GM19328 (cell line): ENCODE results near the gene XCR1.
"Not testable (repeated sequence)": the region's sequence is repeated elsewhere in the genome, so short reads cannot be mapped to it uniquely, and the experiment has no call there.

Experiments
- ATAC-seq: cut with Tn5 transposase; IDR thresholded peaks from one replicate; pipeline ENCODE4 v1.9.1; 2021; ENCODE audit warnings: mild to moderate bottlenecking, moderate library complexity; ENCODE audit not compliant: unreplicated experiment

The XCR1 gene, protein sequence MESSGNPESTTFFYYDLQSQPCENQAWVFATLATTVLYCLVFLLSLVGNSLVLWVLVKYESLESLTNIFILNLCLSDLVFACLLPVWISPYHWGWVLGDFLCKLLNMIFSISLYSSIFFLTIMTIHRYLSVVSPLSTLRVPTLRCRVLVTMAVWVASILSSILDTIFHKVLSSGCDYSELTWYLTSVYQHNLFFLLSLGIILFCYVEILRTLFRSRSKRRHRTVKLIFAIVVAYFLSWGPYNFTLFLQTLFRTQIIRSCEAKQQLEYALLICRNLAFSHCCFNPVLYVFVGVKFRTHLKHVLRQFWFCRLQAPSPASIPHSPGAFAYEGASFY

DNA sequence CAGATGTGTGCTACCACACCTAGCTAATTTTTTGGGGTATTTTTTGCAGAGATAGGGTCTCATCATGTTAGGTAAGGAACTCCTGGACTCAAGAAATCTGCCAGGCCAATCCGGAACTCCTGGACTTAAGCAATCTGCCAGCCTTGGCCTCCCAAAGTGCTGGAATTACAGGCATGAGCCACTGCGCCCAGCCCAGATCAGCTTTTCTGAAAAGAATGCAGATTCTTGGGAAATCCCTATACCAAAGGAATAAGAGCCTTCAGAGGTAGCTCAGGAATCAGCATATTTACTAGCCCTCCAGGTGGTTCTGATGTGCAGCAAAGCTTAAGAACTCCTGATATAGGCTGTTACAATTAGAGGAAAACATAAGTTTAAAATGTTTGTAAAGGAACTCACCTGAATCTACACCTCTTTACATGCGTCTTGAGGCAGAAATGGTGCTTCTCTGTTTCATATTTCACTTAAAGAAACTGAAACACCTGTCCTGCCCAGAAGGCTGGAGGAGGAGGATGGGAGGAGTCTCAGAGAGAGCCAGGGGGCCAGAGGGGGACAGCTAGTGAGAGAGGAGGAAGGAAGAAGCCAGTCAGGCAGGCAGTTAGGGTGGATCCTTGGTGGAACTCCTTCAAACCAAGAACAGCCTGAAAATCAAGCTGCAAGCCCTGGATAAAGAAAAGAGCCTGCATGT, at the start of gene XCR1:
Gene XCR1 (minus strand): TSS at position 463 of the 685 bp plus-strand sequence. CDS start 5,536 bp downstream, outside the sequence.
- no peak for ATAC-seq

DNA sequence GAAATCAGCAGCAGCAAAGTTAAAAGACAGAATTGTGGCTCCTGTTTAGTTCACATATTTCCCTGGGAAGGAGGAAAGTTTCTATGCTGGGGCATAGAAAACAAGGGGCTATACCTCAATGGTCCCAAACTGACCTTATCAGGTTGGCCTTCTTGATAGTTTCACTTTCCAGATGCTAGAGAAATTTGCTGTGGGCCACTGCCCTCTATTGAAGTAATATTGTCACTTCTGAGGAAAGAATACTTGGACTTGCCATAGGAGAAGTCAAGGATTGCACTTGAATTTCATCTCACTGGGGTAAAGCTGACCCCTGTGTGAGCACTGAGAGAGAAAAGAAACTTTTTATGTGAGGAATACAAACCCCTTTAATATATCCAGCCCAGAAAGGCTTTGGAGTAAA, 49.3 kb upstream of the XCR1 start:
- no peak for ATAC-seq

DNA sequence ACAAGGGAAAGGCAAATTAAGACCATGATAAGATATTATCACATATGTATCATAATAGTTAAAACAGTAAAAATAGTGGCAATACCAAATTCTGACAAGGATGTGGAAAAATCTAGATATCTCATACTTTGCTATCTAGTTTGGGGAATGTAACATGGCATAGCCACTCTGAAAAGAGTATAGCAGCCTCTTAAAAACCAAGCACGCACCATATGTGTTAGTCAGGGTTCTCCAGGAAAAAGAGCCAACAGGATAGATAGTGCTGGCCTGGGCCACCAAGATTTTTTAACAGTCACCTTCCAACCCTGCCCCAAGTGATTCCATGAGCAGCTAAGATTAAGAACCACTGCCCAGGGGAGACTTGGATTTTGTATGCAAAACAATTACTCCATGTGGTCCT, 48.5 kb upstream of the XCR1 start:
- no peak for ATAC-seq

DNA sequence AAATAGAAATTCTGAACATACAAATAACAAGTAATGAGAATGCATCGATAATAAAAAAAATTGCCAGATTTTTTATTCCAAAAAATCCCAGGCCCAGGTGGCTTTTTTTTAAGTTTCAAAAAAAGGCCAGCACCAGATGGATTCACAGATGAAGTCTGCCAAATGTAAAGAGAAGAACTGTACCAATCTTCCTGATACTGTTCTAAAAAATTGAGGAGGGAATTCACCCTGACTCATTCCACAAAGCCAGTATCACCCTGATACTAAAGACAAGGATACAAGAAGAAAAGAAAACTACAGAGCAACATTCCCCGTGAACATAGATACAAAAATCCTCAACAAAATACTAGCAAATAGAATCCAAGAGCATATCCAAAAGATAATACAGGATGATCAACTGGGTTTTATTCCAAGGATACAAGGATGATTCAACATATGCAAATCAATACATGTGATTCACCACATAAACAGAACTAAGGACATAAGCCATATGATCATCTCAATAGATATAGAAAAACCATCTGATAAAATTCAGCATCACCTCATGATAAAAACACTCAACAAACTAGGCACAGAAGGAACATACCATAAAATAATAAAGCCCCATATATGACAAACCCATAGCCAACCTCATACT, 44.1 kb upstream of the XCR1 start:
- ATAC-seq = no peak

DNA sequence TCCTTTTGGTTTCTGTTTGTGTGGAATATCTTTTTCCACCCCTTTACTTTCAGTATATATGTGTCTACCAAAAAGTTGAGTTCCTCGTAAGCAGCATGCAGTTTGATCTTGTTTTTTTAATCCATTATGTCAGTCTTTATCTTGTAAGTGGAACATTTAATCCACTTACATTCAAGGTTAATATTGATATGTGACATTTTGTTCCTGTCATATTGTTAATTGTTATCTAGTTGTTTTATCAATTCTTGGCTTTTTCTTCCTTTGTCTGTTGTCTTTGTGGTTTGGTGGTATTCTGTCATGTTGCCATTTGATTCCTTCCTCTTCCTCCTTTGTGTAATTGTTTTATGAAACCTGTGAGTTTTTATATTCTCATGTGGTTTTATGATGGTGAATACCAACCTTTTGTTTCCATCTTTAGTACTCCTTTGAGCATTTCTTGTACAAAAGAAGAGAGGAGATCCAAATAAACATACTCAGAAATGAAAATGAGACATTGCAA, 43.4 kb upstream of the XCR1 start:
- no peak for ATAC-seq

DNA sequence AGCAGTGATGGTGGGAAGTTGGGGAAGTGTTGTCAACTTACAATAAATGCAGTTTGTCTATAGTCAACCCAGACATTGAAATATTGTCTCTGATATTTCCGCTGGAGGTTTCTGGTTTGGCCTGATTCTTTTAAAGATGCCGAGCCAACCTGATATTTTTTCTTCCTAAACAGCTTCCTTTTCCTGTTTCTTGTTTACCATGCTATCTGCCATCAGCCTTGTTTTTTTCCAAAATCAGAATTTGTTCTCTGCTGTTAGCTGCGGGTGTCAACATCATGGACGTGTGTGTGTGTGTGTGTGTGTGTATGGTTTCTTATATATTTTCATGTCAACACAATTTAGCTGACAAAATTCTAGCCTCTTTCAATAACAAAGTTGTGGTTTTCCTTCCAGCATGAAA, 41.2 kb upstream of the XCR1 start:
- no peak for ATAC-seq

DNA sequence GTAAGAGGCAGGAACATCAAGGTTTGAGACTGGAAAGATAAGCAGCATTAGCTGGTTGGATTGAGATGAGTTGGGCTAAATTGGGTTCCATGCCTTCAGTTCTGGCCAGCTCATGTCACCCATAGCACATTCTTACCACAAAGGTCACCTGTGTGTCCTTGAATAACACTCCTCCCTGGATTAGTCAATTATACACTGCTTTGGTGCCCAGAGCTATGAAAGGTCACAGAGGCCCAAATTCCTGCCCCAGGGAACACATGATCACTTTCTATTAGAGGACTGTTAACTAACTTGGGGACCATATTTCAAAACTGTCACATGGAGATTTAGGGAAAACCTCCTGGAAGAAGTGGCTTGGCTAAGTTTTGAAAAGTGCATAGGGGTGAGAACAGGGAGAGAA, 40.1 kb upstream of the XCR1 start:
- ATAC-seq = no peak

DNA sequence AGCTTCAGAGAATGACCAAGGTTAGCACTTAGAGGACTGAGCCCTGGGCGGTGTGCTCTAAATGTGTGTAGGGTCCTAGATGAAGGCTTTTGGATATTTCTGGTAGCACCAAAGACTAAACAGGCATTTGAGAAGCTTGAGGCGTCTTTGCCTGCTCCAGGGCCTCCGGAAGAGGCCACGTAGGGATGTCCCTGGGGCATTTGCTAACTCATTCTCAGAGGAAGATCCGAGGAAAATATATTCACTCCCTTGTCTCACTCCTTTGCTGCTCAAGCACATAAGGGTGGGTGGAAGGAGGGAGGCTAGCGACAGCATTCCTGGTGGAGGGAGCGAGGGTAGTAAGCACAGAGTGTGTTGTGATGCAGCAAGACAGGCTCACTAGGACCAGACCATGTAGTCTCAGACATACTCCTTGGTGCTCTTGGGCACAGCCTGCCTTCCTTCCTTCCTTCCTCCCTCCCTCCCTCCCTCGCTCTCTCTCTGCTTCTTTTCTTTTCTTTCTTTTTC, 38.5 kb upstream of the XCR1 start:
- ATAC-seq = no peak

DNA sequence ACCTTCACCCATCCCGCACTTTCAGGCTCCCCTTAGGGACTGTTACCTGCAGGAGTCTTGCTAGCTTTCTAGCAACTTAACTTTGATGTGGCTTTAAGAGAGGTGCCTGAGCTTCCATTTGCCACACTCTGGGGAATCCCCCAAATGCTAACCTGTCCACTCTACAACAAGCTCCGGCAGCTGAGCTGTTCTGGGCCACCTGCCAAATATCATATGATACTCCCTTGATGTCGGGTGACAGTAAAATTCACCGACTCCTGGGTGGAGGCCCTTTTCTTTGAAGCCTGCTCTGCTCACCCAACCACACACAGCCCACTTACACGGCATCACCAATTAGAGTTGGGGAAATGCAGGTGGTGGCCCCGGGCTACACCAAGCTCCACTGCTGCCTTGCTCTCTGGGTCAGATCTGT, 38.0 kb upstream of the XCR1 start:
- ATAC-seq = no peak

DNA sequence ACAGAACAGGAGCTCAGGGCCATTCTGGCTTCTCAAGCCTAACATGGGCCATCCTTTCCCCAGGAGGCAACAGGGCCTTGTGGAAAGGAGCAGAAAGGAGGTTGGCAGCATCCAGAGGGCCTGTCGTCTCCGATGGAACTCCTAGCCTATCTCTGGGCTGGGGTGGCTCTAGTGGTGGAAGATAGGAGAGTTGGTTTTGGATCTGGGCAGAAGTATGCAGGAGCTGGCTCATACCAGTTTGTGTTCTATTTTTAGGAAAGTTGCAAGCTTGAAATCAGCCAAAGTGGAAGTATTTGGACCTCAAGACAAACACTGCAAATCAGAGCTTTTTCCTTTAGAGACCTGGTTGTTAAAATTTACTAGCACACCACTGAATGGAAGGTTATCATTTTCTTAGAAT, 35.4 kb upstream of the XCR1 start:
- no peak for ATAC-seq

DNA sequence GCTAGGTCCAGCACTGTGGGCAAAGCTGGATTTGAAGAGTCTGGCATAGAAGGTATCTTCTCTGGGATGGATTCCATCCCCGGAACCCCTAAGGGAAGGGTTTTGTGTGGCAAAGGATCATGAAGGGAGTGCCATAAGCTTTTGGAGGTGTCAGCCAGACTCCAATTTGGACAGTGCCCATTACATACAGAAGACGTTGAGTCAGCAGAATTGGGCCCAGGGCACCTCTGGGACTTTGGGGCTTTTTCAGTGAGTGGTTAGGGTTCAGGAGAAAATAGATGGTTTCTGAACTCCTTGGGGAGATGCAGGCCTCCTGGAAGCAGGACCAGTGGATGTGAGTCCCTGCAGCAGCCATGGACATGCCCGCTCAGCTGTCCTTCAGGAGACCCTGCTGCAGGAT, 34.6 kb upstream of the XCR1 start:
- ATAC-seq = no peak

DNA sequence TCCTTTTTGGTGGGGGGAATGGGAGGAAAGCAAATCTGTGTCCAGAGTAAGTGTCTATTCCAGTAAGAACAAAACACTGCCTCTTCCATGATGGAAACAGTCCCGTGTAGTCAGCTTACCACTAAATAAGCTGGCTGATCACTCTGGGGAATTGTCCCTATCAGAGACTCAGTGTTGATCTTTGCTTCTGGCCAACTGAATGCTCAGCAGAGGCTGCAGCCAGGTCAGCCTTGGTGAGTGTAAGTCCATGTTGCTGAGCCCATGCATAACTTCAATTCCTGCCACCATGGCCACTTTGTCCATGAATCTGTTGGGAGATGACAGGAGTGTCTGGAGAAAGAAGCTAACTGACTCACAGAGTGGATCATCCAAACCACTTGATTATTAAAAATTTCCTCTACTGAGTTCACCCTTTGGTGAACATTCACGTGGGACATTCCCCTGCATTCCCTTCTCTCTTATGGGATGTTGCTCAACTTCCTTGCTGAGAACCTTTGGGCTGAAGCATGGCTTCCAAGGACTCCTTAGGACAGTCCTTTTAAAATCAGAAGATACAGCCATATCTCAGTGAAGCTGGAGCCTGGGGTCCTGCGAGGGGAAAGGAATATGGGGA, 33.9 kb upstream of the XCR1 start:
- ATAC-seq = no peak

DNA sequence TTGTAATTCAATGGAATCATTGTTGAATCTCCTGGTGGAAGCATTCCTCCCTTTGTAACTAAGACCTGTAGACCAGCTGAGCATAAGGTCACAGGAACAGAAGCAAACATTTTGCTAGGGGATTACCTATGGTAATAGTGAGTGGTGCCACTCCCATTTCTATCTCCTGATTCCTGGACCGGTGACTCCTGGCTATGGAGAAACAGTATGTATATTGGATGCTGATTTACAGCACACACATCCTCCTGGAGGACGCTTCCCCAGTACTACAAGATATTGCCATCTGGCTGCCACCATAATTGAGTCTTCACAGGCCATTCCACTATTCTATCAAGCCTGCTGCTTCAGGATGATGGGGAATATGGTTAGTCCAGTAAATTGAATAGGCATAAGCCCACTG, 33.3 kb upstream of the XCR1 start:
- no peak for ATAC-seq

DNA sequence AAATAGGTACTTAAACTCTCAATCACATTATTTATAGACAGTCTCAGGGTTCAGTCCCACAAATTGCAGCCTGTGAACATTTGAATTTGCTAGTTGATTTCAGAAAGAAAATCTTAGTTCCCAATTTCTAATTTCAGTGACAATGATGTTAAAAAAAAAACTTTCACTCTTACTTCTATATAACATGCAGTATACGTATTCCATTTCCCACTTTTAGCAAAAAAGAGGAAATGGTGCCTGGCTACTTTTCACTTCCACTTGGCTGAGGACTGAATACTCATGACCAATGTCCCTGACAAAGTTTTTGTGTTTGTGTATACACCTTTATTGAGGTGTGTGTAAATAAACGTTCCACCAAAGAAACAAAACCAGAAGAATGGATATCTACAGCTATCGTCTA, 32.1 kb upstream of the XCR1 start:
- no peak for ATAC-seq

DNA sequence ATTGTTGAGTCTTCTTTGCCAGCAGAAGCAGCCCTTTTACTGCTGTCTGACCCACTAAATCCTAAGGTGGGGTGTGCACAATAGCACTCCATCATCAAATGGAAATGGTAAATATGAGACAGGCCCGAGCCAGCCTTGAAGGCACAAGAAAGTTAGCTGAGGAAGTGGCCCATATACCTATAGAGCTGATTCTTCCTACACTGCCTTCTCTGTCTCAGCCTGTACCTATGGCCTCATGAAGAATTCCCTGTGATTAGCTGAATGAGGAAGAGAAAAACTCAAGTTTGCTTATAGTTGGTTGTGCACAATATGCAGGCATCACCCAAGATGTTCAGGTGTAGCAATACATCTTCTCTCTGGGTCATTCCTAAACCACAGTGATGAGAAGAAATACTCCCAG, 31.7 kb upstream of the XCR1 start:
- no peak for ATAC-seq

DNA sequence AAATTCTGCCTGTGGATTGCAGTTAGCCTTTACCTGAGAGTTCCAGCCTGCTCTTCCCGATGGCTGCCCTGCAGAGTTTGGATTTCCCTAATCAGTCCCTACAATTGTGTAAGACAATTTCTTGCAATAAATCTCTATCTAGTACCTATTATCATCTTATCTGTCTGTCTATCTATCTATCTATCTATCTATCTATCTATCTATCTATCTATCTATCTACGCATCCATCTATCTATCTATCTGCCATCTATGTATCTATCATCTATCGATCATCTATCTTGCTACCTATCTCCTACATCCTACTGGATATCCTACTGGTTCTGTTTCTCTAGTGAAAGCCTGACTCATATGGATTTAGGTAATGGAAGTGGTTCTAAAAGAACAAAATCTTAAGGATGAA, 30.4 kb upstream of the XCR1 start:
- no peak for ATAC-seq

DNA sequence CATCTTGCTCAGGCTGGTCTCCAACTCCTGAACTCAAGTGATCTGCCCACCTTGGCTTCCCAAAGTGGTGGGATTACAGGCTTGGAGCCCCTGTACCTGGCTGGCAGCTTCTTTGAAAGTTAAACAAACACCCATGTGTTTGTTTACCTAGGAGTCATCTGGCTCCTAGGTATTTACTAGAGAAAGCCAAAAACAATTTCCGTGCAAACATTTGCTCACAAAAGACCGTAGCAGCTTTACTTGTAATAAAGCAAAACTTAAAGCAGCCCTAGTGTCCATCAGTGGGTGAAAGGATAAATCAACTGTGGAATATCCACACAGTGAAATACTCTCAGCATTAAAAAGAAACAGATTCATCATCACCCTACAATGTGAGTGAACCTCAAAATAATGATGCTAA, 29.4 kb upstream of the XCR1 start:
- no peak for ATAC-seq

DNA sequence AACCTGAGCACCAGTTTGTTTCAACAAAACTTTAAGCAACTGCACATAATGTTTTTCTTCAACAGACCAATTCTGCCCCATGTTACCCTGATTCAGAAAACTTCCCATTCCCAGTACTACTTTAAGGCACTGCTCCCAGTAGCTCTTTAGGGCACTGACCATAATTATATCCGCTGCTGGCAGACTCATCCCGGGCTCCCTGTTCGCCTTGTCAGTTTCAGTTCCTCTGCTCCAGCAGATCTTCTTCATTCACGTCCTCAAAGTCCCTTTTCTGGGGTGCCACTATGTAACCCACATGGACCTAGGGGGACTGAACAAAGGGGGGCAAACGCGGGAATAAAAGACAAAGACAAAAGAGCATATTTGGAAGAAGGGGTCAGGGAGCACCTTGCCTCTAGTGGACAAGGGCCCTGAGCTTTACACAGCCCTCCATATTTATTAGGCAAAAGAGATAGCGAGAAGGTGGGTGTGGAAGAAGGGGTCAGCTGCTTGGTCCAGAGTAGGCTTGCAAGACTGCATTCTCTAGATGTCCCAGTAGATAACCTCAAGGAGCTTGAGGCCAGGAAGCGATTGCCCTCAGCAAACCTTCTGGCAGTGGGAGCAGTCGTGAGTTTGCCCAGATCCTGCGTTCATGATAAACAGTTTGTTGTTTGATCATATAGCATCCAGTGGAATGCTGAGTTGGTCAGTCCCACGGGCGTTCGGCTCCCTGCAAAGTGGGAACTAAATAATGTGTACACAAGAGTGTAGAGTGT, 26.7 kb upstream of the XCR1 start:
- ATAC-seq = not testable (repeated sequence)

DNA sequence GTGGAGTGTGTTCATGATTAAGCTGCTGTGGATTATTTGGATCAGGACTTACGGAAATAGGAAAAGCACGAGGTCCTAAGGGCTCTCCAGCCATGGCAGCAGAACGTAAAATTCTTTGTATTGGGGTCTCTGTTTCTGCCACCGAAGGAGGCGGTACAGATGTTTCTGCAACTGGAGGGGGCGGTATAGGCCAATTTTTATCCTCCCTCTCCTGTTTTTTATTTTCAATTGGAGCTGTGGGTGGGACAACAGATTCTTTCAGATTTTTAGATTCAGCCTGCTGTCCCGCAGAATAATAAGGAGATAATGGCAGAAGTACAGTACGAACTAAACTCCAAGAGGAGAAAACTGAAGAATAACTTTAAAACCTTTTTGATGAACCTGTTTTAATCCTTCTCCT, 26.0 kb upstream of the XCR1 start:
- not testable (repeated sequence) for ATAC-seq

DNA sequence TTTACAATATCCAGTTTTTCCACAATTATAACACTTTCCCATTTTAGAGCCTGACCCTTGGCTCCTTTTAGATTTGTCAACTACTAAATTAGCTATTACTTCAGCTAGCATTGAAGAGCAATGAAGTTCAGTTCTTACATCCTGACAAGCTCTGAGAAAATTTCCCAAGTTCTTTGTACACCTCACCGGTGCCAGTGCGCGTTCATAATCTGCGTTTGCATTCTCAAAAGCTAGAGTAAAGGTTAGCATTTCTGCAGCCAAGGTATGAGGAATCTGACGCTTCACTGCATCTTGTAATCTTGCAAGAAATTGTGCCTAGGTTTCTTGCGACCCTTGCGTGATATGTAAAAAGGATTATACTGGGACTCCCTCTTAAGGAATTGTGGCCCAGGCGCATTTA, 25.2 kb upstream of the XCR1 start:
- ATAC-seq = no peak

DNA sequence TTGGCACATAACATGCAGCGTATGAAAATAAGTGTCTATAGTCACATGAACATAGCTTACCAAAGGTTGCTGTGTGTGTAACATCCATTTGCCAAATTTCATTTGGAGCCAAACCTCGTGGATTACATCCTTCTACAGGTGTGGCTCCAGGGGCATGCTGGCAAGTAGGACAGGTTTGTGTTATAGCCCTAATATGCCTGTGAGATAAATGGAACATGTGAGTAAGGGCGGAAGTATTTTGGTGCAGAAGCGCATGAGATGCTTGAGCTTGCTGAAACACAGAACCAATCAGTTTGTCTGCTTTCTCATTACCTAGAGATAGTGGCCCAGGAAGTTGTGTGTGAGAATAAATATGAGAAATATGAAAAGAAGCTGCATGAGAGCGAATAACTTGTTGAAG, 21.8 kb upstream of the XCR1 start:
- ATAC-seq = no peak
